HG03135 (cell line): ENCODE results near the gene OMP.
A peak's percentile ranks its signal among the peaks of the same experiment; 100 is the strongest.

ENCODE experiments used
- ATAC-seq: cut with Tn5 transposase; IDR thresholded peaks from one replicate; pipeline ENCODE4 v1.9.1; 2021; ENCODE audit warnings: mild to moderate bottlenecking, moderate library complexity; ENCODE audit not compliant: unreplicated experiment

The OMP gene

GRCh38 chr11:77120571-77120970, 17.9 kb downstream of the OMP start:
- ATAC-seq: no peak

GRCh38 chr11:77121096-77121640, 18.5 kb downstream of the OMP start:
- ATAC-seq: no peak

- no peak for ATAC-seq
Observed at GRCh38 chr11:77121876-77122575, 19.4 kb downstream of the OMP start.

GRCh38 chr11:77122576-77123212, 20.1 kb downstream of the OMP start:
- no peak for ATAC-seq

- ATAC-seq: no peak
Observed at GRCh38 chr11:77123591-77123990, 21.0 kb downstream of the OMP start.

GRCh38 chr11:77124041-77124440, 21.4 kb downstream of the OMP start:
- ATAC-seq: no peak

GRCh38 chr11:77124488-77124887, 21.8 kb downstream of the OMP start:
- ATAC-seq: no peak

- ATAC-seq: no peak
Observed at GRCh38 chr11:77125191-77125590, 22.6 kb downstream of the OMP start.

- no peak for ATAC-seq
Observed at GRCh38 chr11:77125695-77126094, 23.1 kb downstream of the OMP start.

- ATAC-seq: no peak
Observed at GRCh38 chr11:77126156-77126775, 23.6 kb downstream of the OMP start.

GRCh38 chr11:77126861-77127234, 24.2 kb downstream of the OMP start:
- ATAC-seq: no peak

- ATAC-seq: peak; percentile 57
Observed at GRCh38 chr11:77127235-77127911, 24.7 kb downstream of the OMP start.

GRCh38 chr11:77127920-77128691, 25.5 kb downstream of the OMP start, which contains the start of gene MYO7A:
TSS of gene MYO7A (plus strand) at chr11:77128246. CDS start at chr11:77130635, 2,389 bp downstream.
- no peak for ATAC-seq

GRCh38 chr11:77129069-77129841, 26.6 kb downstream of the OMP start:
- ATAC-seq: no peak

GRCh38 chr11:77129842-77130756, 27.5 kb downstream of the OMP start:
- ATAC-seq: no peak

- ATAC-seq: no peak
Observed at GRCh38 chr11:77130763-77131513, 28.3 kb downstream of the OMP start.

- ATAC-seq: no peak
Observed at GRCh38 chr11:77131560-77131959, 28.9 kb downstream of the OMP start.

GRCh38 chr11:77135069-77135468, 32.4 kb downstream of the OMP start:
- no peak for ATAC-seq
